Glomerular visceral epithelial cell (primary cell): ENCODE results near the gene TWF2.

Experiments
- DNase-seq: peaks from one replicate; pipeline ENCODE4 v3.0.0-alpha.2; 2016; ENCODE audit errors: extremely low spot score

Gene TWF2

GRCh38 chr3:52202384-52203077, 36.4 kb downstream of the TWF2 start:
- DNase-seq = no peak

GRCh38 chr3:52200981-52201679, 37.8 kb downstream of the TWF2 start:
- no peak for DNase-seq

- DNase-seq = no peak
Observed at GRCh38 chr3:52198643-52199608, 40.0 kb downstream of the TWF2 start.

GRCh38 chr3:52197842-52198625, 40.9 kb downstream of the TWF2 start, which contains the start of gene ALAS1:
Gene ALAS1, plus strand, starts transcription at chr3:52198160. Its CDS starts 1,082 bp downstream, at chr3:52199242.
- DNase-seq = peak; percentile 93

GRCh38 chr3:52197499-52197841, 41.5 kb downstream of the TWF2 start:
- no peak for DNase-seq

GRCh38 chr3:52196977-52197376, 42.0 kb downstream of the TWF2 start:
- no peak for DNase-seq

- DNase-seq = peak; percentile 25
Observed at GRCh38 chr3:52195823-52196331, 43.1 kb downstream of the TWF2 start.

GRCh38 chr3:52195291-52195597, 43.7 kb downstream of the TWF2 start:
- DNase-seq = no peak

GRCh38 chr3:52194485-52195290, 44.3 kb downstream of the TWF2 start:
- DNase-seq = no peak

GRCh38 chr3:52193065-52193464, 45.9 kb downstream of the TWF2 start:
- peak; percentile 77 for DNase-seq

GRCh38 chr3:52191663-52192062, 47.3 kb downstream of the TWF2 start:
- no peak for DNase-seq

- peak; percentile 73 for DNase-seq
Observed at GRCh38 chr3:52190294-52191074, 48.5 kb downstream of the TWF2 start.

- DNase-seq = no peak
Observed at GRCh38 chr3:52188556-52188955, 50.4 kb downstream of the TWF2 start.

- no peak for DNase-seq
Observed at GRCh38 chr3:52186729-52187128, 52.2 kb downstream of the TWF2 start.

GRCh38 chr3:52185837-52186236, 53.1 kb downstream of the TWF2 start:
- DNase-seq = no peak

GRCh38 chr3:52185311-52185710, 53.6 kb downstream of the TWF2 start:
- DNase-seq = no peak

- no peak for DNase-seq
Observed at GRCh38 chr3:52184690-52185089, 54.3 kb downstream of the TWF2 start.

GRCh38 chr3:52183786-52184445, 55.0 kb downstream of the TWF2 start:
- no peak for DNase-seq

- DNase-seq = no peak
Observed at GRCh38 chr3:52182691-52183090, 56.3 kb downstream of the TWF2 start.
